ENCODE measurements around the gene ZNF239.

DNA sequence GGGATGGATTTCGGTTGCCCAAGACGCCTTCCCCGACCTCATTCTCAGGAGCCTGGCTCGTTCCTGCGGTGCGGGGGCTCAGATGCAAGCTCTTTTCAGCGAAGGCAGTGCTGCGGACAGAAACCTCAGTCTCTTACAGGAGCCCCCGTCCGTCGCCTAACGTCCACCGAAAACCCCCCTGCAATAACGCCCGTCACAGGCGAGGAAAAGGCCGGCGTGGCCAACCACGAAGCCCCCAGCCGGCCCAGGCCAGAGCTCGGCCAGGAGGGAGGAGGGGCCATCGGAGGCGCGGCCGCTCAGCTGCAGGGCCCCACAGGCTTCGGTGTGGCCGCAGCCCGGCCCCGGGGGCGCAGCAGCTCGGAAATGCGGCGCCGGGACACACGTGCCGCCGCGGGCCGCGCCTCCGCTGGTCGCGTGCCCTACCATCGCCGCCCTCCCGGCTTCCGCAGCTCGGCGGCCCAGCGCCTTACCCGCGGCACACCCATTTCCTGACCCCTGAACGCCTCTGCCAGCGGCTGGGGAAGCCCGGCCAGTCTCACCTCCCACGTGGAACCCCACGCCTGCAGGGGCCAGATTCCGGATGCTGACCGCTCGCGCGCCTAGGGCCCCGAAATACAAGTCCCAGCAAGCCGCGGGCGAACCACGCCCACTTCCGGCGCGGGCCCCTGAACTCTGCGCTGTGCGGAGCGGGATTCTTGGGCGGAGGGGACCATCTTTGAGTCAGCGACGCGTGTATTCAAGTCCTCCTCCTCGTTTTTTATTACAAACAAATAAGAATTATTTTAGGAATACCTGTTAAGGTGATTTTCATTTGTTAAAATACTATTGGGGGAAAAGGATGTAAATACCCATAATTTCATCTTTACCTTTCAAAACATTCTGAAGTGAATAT is at the start of gene ZNF239:
- no peak for TF ChIP-seq POLR2AphosphoS5 (IDR thresholded peaks at IDR 0.05; ENCODE audit: low read depth)
- TF ChIP-seq, protein P1, sequence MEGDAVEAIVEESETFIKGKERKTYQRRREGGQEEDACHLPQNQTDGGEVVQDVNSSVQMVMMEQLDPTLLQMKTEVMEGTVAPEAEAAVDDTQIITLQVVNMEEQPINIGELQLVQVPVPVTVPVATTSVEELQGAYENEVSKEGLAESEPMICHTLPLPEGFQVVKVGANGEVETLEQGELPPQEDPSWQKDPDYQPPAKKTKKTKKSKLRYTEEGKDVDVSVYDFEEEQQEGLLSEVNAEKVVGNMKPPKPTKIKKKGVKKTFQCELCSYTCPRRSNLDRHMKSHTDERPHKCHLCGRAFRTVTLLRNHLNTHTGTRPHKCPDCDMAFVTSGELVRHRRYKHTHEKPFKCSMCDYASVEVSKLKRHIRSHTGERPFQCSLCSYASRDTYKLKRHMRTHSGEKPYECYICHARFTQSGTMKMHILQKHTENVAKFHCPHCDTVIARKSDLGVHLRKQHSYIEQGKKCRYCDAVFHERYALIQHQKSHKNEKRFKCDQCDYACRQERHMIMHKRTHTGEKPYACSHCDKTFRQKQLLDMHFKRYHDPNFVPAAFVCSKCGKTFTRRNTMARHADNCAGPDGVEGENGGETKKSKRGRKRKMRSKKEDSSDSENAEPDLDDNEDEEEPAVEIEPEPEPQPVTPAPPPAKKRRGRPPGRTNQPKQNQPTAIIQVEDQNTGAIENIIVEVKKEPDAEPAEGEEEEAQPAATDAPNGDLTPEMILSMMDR (IDR thresholded peaks at IDR 0.05; ENCODE audit: insufficient read depth, low read length): no peak
- TF ChIP-seq, protein P2, sequence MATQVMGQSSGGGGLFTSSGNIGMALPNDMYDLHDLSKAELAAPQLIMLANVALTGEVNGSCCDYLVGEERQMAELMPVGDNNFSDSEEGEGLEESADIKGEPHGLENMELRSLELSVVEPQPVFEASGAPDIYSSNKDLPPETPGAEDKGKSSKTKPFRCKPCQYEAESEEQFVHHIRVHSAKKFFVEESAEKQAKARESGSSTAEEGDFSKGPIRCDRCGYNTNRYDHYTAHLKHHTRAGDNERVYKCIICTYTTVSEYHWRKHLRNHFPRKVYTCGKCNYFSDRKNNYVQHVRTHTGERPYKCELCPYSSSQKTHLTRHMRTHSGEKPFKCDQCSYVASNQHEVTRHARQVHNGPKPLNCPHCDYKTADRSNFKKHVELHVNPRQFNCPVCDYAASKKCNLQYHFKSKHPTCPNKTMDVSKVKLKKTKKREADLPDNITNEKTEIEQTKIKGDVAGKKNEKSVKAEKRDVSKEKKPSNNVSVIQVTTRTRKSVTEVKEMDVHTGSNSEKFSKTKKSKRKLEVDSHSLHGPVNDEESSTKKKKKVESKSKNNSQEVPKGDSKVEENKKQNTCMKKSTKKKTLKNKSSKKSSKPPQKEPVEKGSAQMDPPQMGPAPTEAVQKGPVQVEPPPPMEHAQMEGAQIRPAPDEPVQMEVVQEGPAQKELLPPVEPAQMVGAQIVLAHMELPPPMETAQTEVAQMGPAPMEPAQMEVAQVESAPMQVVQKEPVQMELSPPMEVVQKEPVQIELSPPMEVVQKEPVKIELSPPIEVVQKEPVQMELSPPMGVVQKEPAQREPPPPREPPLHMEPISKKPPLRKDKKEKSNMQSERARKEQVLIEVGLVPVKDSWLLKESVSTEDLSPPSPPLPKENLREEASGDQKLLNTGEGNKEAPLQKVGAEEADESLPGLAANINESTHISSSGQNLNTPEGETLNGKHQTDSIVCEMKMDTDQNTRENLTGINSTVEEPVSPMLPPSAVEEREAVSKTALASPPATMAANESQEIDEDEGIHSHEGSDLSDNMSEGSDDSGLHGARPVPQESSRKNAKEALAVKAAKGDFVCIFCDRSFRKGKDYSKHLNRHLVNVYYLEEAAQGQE (IDR thresholded peaks at IDR 0.05; ENCODE audit: insufficient replicate concordance, low read depth): no peak
- no peak for TF ChIP-seq GABPA (IDR thresholded peaks at IDR 0.05; ENCODE audit: low read depth)
